Peyer's patch (tissue), 4 donors: ENCODE data around the gene PVALEF.

Experiments used
- CTCF ChIP-seq, 6 experiments: fragments of 450-650 bp in 4 of 6; fragments of 200-600 bp in 2 of 6; sonication (generic) in 1 of 6; IDR thresholded peaks; one replicate each; pipeline ENCODE4 v1.5.1; 2017 to 2019; ENCODE audit warnings: antibody characterized with exemption in 6 of 6, mild to moderate bottlenecking in 3 of 6, moderate library complexity in 1 of 6
- POLR2A ChIP-seq, 2 donors: fragments of 450-650 bp; IDR thresholded peaks; one replicate each; pipeline ENCODE4 v1.5.1; 2017; ENCODE audit warnings: antibody characterized with exemption in 2 of 2, mild to moderate bottlenecking in 2 of 2, moderate library complexity in 2 of 2

GRCh38 chr17:81135505-81136278, 29.6 kb upstream of the PVALEF start:
- TF ChIP-seq CTCF (IDR thresholded peaks at IDR 0.05): no peak
- no peak for TF ChIP-seq POLR2A (IDR thresholded peaks at IDR 0.05)
